Stimulated activated naive CD8-positive, alpha-beta T cell treated with anti-CD3 and anti-CD28 coated beads, Interleukin-15, amount 100 ng/mL, for 72 hours (primary cell): ENCODE measurements around the gene CYS1.

Experiments
- ATAC-seq: fragments of 150-1000 bp; cut with Tn5 transposase; 2 replicates; pipeline ENCODE4 v1.10.0; 2021; ENCODE audit warnings: mild to moderate bottlenecking, moderate library complexity
- DNase-seq, 2 donors: peaks; one replicate each; pipeline ENCODE4 v3.0.0; 2021 to 2022
- H3K27ac Mint-ChIP-seq, 2 donors: one replicate each; pipeline ENCODE4 v1.8.0; 2022; ENCODE audit warnings: mild to moderate bottlenecking in 2 of 2, mixed read lengths in 2 of 2, moderate library complexity in 2 of 2
- H3K27me3 Mint-ChIP-seq: one replicate; pipeline ENCODE4 v1.8.0; 2022; ENCODE audit warnings: mixed read lengths
- H3K4me1 Mint-ChIP-seq: one replicate; pipeline ENCODE4 v1.8.0; 2022; ENCODE audit warnings: mild to moderate bottlenecking, mixed read lengths
- H3K4me3 Mint-ChIP-seq, 2 donors: one replicate each; pipeline ENCODE4 v1.8.0; 2022; ENCODE audit warnings: mild to moderate bottlenecking in 2 of 2, mixed read lengths in 2 of 2, moderate library complexity in 1 of 2
- H3K9me3 Mint-ChIP-seq, 2 donors: one replicate each; pipeline ENCODE4 v1.8.0; 2022; ENCODE audit warnings: mixed read lengths in 2 of 2

CYS1 gene

GRCh38 chr2:10009811-10010781, 70.1 kb downstream of the CYS1 start:
- no peak overlapping the region for H3K4me3 Mint-ChIP-seq
- peaks cover 34% of the 10 kb centered on the region for H3K27me3 Mint-ChIP-seq
- no peak overlapping the region for H3K27ac Mint-ChIP-seq
- H3K4me1 Mint-ChIP-seq = no peaks in the 10 kb centered on the region
- H3K9me3 Mint-ChIP-seq = no peaks in the 10 kb centered on the region
- ATAC-seq = no peak
- no peak for DNase-seq

GRCh38 chr2:10009271-10009810, 70.9 kb downstream of the CYS1 start:
- H3K4me3 Mint-ChIP-seq = no peak overlapping the region
- peaks cover 42% of the 10 kb centered on the region for H3K27me3 Mint-ChIP-seq
- no peak overlapping the region for H3K27ac Mint-ChIP-seq
- DNase-seq (no peak), ATAC-seq (no peak)
- H3K9me3 Mint-ChIP-seq = no peaks in the 10 kb centered on the region
- no peaks in the 10 kb centered on the region for H3K4me1 Mint-ChIP-seq

- no peak overlapping the region for H3K27ac Mint-ChIP-seq
Measured at GRCh38 chr2:10008809-10009176, 71.4 kb downstream of the CYS1 start.

GRCh38 chr2:10007921-10008808, 72.0 kb downstream of the CYS1 start:
- DNase-seq = no peak
- peaks cover 43% of the 10 kb centered on the region for H3K27me3 Mint-ChIP-seq
- H3K27ac Mint-ChIP-seq = no peak overlapping the region
- no peaks in the 10 kb centered on the region for H3K9me3 Mint-ChIP-seq
- ATAC-seq = no peak
- H3K4me1 Mint-ChIP-seq = no peaks in the 10 kb centered on the region
- H3K4me3 Mint-ChIP-seq = no peak overlapping the region

More at GRCh38 chr2:10008809-10009176, 71.4 kb downstream of the CYS1 start:
- Mint-ChIP-seq H3K4me1 (no peaks in the 10 kb centered on the region), H3K27me3 (peaks cover 43% of the 10 kb centered on the region), H3K9me3 (no peaks in the 10 kb centered on the region), H3K4me3 (no peak overlapping the region)
- ATAC-seq (no peak), DNase-seq (no peak)

GRCh38 chr2:10007435-10007834, 72.8 kb downstream of the CYS1 start:
- ATAC-seq (no peak), DNase-seq (no peak)
- Mint-ChIP-seq H3K4me3 (no peak overlapping the region), H3K27me3 (peaks cover 43% of the 10 kb centered on the region), H3K4me1 (no peaks in the 10 kb centered on the region), H3K27ac (no peak overlapping the region), H3K9me3 (no peaks in the 10 kb centered on the region)
